GM12872 (cell line): Measurements from ENCODE around the gene TFDP2.

Experiments
- TF ChIP-seq, protein P1 (sequence below): IDR thresholded peaks from 3 replicates; pipeline ENCODE4 v1.5.1; 2011; ENCODE audit warnings: low read depth, mild to moderate bottlenecking, low read length, moderate library complexity; ENCODE audit not compliant: insufficient read depth

Gene TFDP2

DNA sequence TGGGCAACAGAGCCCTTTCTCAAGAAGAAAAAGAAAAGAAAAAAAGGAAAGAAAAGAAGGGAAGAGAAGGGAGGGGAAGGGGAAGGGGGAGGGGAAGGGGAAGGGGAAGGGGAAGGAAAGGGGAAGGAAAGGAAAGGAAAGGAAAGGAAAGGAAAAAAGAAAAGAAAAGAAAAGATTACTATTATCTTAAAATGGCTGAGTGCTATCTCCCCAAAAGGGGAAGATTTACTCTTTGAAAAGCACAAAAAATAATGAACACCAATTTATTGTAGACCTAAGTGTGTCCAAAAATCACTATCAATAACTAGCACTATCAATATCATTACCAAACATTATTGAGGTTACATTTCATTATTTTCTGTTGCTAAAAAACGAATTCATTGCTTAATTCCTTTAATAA lies 183.9 kb downstream of the TFDP2 start:
- TF ChIP-seq, protein P1, sequence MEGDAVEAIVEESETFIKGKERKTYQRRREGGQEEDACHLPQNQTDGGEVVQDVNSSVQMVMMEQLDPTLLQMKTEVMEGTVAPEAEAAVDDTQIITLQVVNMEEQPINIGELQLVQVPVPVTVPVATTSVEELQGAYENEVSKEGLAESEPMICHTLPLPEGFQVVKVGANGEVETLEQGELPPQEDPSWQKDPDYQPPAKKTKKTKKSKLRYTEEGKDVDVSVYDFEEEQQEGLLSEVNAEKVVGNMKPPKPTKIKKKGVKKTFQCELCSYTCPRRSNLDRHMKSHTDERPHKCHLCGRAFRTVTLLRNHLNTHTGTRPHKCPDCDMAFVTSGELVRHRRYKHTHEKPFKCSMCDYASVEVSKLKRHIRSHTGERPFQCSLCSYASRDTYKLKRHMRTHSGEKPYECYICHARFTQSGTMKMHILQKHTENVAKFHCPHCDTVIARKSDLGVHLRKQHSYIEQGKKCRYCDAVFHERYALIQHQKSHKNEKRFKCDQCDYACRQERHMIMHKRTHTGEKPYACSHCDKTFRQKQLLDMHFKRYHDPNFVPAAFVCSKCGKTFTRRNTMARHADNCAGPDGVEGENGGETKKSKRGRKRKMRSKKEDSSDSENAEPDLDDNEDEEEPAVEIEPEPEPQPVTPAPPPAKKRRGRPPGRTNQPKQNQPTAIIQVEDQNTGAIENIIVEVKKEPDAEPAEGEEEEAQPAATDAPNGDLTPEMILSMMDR, result no peak

DNA sequence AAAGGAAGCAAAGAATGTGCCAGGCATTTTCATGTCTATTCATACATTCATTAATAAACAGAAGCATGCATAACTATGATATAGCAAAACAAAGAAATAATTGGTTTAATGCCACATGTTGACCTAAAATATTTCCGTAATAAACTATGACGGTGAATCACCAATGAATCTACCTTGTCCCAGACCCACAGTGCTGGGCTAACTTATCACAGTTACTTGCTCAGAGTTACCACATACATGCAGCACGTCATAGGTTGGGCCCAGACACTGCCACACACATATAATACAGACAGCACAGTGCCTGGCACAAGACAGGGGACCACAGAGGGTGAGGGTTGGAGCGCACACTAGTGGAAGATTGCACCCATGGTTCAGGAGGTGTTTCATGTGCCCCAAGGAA lies 186.0 kb downstream of the TFDP2 start:
- TF ChIP-seq, protein P1, result no peak

DNA sequence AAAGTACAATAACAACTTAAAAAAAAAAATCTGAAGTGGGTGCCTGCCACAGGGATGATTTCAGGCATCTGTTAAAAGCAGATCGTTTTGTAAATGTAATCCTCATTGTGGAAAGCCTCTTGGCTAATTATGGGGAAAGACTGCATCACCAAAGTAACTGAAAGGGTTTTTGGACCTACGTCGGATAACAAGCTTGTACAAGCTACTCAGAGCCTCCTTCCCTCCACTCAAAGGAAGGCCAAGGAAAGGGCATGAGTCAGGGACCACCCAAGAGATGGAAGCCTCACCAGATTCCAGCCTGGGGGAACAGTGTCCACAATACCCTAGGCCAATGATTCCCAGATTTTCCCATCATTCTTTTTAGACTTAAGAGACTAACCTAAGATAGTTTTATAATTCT lies 188.6 kb downstream of the TFDP2 start:
- TF ChIP-seq, protein P1, result no peak

DNA sequence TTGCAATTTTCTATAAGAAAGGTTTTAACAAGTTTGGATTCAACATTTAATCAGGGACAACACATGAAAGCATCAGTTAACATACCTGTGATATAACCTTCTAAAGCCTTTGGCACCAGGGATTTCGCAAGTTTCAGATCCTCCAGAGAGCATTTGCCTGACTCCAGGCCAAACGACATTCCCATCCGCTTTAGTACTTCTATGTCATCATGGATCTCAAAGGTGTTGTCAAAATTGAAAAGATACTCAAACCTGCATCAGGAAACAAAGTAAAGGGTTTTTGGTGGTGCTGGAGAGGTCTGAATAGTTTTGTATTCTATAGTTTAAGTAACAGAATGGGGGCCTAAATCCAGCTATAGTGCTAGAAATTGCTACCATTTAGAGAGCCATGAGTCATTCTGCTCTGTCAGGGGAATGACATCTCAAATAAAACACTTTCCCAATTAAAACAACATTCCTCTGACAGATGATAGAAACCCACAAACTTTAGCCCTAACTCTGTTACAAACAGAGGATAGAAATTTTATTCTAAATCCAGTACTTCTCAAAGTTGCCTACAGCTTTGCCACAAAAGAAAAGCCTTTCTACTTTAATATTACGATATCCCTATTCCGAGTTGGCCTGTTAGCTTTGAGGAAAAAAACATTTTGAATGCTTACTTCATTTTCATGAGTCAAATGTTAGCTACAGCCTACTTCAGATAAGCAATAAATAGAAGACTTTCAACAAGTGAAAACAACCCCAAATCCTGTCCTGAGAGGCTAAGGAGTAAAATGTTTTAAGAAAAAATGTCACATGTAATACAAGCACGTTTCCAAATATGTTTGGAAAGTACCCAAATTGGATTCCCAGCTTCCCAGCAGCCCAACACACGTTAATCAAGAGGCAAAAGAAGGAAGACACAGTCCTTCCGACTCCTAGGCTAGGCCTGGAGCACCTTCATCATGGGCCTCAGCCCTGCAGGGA lies 189.5 kb downstream of the TFDP2 start:
- TF ChIP-seq, protein P1, result no peak

DNA sequence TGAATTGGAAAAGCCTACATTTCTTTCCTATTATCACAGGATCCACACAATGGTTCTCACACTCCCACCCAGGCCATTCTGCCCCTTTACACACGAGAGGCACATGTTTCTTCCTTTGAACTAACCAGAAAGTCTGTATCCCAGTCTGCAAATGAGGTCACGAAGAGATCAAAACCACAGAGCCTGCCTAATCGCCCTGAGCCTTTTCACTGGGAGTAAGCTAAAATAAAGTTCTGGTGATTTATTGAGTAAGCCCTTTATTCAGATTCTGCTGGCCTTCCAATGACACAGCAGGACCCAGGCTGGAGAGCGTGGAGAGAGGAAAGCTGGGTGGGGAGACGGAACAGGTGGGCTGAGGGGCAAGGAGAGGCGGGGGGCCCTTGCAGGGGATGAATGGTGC lies 194.2 kb downstream of the TFDP2 start:
- TF ChIP-seq, protein P1, result no peak

DNA sequence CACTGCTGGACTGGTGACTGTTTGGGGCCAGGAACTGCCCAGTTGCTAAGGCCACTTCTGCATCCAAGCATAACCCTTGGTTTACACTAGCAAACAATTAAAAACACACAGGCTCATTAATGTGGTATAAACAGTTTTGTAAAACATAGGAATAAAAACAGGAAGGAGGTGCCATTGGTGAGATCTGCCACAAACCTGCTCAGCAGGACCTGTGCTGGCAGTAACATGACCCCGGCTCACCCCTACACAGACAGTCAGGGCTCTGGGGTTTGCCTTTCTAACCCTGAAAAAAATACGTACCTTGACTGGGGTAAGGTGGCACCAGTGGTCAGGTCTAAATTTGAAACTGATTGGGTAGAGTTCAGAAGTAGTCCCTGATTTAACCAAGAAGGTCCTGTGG lies 196.7 kb downstream of the TFDP2 start:
- TF ChIP-seq, protein P1, result no peak

DNA sequence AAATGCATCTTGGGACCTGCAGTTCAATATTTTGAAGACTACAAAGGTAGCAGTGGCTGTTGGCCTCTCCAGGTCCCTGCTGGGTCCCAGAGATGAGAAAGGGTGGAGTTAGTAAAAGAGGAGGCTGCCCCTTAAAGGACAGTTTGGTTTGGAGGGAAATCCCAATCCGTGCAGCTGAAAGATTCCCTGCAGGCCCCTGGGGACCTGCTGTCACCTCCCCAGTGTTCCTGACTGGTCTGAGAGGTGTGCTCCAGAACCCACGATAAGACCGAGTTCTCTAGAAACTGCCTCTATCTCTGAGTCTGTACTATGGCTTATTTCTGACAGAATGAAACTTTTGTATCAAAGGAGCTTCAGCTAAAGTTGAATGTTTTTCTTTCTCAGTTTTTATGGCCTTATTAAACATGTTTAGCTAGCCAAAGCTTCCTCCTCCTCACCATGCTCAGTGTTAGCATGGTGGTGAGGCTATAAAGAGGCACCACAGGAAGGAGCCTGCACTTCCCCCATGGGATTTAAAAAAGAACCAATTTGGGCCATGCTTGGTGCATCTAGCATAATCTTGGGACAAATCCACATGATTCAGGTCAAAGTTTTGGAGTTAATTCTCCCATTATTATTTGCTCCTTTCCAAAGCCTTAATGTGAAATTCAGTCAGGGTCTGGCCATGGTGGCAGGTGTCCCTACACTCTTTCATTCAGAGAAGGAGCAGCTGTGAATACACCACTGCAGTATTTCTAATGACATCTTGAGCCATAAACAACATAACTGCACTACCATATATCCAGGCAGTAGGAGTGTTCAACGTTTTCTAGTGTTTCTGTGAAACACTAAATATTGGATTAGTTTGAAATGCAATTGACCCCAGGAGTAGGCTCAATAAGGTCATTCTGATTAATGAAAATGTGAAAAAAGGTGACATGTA lies 198.5 kb downstream of the TFDP2 start:
- TF ChIP-seq, protein P1, result no peak
